GM19351 (cell line): ENCODE data around the gene YWHAG.
A peak's percentile ranks its signal among the peaks of the same experiment; 100 is the strongest.
"Not testable (repeated sequence)": the region's sequence is repeated elsewhere in the genome, so short reads cannot be mapped to it uniquely, and the experiment has no call there.

Experiments used
- ATAC-seq: cut with Tn5 transposase; IDR thresholded peaks from one replicate; pipeline ENCODE4 v1.9.1; 2021; ENCODE audit warnings: mild to moderate bottlenecking, moderate library complexity; ENCODE audit not compliant: unreplicated experiment

Gene YWHAG

GRCh38 chr7:76358481-76359110 is at the start of gene YWHAG:
TSS of gene YWHAG (minus strand) at chr7:76358991. CDS start at chr7:76358808, 183 bp downstream.
- ATAC-seq = peak; percentile 56

GRCh38 chr7:76408121-76408560 is 49.4 kb upstream of the YWHAG start:
- no peak for ATAC-seq

- no peak for ATAC-seq
Observed at GRCh38 chr7:76407718-76408117, 48.9 kb upstream of the YWHAG start.

GRCh38 chr7:76405738-76406137 is 46.9 kb upstream of the YWHAG start:
- ATAC-seq = no peak

GRCh38 chr7:76403780-76404494 is 45.1 kb upstream of the YWHAG start:
- peak; percentile 49 for ATAC-seq

DNA sequence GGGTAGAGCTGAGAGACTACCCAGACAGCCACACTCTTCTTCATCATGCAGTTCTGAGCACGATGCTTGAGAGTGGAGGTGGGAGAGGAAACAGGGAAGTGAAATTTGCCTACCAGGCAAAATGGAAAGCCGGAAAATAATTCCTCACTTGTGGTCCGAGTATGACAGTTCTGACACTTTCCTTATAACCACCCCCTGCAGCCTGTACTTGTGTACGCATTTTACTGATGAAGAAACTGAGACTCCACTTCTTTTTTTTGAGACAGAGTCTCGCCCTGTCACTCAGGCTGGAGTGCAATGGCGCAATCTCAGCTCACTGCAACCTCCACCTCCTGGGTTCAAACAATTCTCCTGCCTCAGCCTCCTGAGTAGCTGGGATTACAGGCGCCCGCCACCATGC is 44.3 kb upstream of the YWHAG start:
- ATAC-seq = not testable (repeated sequence)

GRCh38 chr7:76400248-76400647 is 41.5 kb upstream of the YWHAG start:
- no peak for ATAC-seq

GRCh38 chr7:76397409-76398183 is 38.8 kb upstream of the YWHAG start:
- no peak for ATAC-seq

DNA sequence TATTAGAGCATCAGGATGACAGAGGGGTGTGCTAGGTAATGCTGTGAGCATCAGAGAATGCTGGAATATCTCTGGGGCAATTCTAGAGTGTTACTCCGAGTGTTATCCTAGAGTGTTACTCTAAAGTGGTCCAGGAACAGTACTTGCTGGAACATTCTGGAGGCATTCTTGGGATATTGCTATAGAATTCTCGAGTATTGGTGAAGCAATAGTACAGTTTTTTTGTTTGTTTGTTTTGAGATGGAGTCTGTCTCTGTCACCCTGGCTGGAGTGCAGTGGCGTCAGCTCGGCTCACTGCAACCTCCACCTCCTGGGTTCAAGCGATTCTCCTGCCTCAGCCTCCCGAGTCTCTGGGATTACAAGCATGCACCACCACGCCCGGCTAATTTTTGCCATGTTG is 38.1 kb upstream of the YWHAG start:
- ATAC-seq = no peak

DNA sequence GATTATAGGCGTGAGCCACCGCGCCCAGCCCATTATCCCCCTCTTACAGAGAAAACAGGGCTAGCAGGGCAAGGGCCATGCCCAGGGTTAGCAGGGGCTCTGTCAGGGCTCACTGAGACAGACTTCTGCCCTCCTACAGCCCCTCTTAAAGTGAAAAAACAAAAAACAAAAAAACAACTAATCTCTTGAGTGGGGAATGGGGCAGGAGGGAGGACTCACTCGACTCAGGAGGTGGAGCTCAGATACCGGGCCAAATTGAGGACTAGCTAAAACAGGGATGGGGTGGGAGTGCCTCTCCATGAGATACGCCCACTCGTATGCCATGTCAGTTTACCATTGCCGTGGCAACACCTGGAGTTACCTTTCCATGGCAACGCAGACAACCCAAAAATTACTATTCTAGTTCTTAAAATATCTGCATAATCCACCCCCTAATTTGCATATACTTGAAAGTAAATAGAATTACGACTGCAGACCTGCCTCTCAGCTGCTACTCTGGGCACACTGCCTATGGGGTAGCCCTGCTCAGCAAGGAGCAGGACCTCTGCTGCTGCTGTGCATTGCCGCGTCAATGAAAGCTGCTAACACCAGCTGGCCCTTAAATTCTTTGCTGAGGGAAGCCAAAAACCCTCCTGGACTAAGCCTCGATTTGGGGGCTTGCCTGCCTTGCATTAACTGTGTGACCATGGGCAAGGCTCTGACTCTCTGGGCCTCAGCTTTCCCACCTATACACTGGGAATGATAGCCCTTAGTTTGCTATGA is 37.4 kb upstream of the YWHAG start:
- ATAC-seq = no peak

GRCh38 chr7:76395605-76395964 is 36.8 kb upstream of the YWHAG start:
- not testable (repeated sequence) for ATAC-seq

- ATAC-seq = no peak
Observed at GRCh38 chr7:76394957-76395356, 36.2 kb upstream of the YWHAG start.

DNA sequence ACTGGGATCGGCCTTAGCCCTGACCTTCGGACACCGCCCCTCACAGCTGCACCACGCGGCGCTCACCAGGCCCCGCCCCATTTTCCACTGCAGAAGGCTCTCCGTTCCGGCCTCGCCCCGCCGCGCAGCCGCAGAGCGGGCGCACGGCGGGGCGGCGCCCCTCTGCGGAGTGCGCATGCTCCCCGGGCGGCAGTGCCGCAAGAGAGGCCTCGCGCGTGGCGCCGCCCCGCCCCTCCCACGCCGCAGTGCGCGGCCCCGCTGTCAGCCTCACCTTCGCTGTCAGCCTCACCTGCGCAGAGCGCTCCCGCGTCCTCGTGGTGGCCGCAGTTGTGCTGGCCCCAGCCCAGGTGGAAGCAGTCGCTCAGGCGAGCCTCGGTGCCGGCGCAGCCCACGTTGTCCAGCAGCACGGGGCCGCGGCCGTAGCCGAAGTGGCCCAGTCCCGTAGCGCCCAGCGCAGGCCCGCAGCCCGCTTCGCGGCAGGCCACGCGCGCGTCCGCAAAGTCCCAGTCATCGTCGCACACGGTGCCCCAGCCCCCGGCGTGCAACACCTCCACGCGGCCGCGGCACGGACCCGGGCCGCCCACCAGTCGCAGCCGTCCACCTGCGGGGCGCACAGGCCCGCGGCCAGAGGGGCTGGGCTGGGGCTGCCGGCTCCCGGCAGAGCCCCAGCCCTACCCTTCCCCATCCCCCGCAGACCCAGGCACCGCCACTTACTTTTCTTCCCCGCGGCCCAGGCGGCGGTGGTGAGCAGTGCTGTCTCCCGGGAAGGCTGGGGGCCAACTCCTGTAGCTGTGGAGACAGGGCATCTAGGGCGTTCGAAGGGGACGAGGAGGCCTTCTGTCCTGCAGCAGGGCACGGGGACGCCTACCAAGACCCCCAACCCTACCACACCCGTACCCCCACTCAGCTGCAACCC is 34.6 kb upstream of the YWHAG start:
- ATAC-seq = peak; percentile 78

DNA sequence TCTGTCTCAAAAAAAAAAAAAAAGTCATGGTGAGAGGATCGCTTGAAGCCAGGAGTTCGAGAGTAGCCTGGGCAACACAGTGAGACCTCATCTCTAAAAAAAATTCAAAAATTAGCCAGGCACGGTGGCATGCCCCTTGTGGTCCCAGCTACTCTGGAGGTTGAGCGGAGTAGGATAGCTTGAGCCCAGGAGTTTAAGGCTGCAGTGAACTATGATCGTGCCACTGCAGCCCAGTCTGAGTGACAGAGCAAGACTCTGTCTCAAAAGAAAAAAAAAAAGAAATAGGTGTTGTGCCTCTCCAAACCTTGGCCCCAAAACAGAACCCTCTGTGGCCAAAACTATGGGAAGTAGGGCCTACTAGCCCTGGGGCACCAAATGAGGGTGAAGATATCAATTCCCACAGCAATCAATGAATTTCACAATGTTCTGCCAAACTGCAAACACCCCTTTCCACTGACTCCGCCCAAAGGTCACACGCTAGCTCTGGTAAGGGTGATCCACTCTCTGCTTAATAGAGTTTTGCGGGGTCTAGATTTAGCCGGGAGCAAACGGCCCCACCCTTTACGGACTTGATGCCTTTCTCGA is 33.8 kb upstream of the YWHAG start:
- no peak for ATAC-seq

DNA sequence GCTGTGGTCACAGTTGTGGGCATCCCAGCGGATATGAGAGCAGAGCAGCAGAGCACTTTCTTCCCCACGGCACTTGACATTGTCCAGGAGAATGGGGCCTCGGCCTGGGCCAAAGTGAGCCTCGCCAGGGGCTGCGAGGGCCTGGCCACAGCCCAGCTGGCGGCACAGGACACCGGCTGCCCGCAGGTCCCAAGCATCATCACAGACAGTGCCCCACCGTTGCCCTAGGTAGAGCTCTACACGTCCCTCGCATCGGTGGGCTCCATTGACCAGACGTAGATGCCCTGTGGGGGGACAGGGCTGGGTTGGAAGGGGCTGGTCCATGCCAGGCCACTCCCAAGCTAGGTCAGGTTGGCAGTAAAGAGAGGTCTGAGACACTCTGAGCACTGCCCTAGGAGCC is 31.3 kb upstream of the YWHAG start:
- ATAC-seq = no peak

GRCh38 chr7:76387789-76388188 is 29.0 kb upstream of the YWHAG start:
- ATAC-seq = not testable (repeated sequence)

- no peak for ATAC-seq
Observed at GRCh38 chr7:76386691-76387260, 28.0 kb upstream of the YWHAG start.

DNA sequence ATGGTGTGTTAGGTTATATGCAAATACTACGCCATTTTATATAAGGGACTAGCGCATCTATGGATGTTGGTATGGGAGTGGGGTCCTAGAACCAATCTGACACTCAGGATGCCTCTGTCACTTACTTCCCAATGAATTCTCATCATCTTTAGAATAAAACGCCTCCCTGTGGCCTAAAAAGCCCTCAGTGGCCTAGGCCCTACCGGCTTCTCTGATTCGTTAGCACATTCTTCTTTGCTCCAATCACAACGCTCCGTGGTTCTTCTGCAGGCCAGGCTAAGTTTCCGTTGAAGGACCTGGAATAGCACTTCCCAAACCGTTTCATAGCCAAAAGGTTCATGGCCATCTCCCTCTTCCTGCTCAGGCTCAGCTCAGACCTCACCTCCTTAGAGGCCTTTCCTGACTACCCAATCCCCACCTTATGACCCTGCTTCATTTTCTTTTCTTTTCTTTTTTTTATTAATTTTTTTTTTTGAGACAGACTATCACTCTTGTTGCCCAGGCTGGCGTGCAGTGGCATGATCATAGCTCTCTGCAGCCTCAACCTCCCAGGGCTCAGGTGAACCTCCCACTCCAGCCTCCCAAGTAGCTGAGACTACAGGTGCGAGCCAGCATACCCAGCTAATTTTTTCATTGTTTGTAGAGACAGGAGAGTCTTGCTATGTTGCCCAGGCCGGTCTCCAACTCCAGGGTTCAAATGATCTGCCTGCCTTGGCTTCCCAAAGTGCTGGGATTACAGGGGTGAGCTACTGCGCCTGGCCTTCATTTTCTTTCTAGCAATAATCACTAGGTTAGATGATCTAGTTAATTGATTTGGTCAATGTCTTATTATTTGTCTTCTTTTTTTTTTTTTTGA is 24.5 kb upstream of the YWHAG start:
- ATAC-seq = no peak
